Middle frontal gyrus (tissue), 1 donor: ENCODE data around the gene TMEFF2.
"Not testable (repeated sequence)": the region's sequence is repeated elsewhere in the genome, so short reads cannot be mapped to it uniquely, and the experiment has no call there.

ENCODE experiments used
- DNase-seq: peaks from one replicate; pipeline ENCODE4 v3.0.0-alpha.2; 2015; ENCODE audit warnings: low spot score; ENCODE audit errors: extremely low spot score

Gene TMEFF2

DNA sequence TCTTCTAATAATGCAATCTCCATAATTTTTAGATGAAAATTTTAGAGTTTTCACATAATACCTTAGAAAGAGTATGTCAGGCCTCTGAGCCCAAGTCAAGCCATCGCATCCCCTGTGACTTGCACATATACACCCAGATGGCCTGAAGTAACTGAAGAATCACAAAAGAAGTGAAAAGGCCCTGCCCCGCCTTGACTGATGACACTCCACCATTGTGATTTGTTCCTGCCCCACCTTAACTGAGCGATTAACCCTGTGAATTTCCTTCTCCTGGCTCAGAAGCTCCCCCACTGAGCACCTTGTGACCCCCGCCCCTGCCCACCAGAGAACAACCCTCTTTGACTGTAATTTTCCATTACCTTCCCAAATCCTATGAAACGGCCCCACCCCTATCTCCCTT lies 64.4 kb downstream of the TMEFF2 start:
- not testable (repeated sequence) for DNase-seq

GRCh38 chr2:192128655-192129054 lies 66.1 kb downstream of the TMEFF2 start:
- no peak for DNase-seq

DNA sequence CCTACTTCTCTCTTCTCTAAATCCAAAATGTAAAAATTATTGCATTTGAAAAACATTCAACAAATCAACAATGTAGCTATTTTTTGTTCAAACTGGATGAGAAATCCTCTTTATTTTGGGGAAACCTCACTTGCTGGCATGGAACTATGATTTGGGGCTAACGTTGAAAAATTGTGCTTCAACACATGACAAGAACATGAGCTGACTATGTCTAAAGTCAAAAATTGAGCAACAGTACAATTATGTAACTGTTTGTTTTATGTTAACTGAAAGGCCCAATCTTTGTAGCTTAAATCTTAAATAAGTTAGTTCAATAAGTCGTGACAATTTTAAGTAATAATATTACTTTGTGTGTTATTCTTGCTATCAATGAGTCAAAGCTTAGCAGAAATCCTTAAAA lies 67.3 kb downstream of the TMEFF2 start:
- DNase-seq: no peak

GRCh38 chr2:192126912-192127311 lies 67.8 kb downstream of the TMEFF2 start:
- no peak for DNase-seq

DNA sequence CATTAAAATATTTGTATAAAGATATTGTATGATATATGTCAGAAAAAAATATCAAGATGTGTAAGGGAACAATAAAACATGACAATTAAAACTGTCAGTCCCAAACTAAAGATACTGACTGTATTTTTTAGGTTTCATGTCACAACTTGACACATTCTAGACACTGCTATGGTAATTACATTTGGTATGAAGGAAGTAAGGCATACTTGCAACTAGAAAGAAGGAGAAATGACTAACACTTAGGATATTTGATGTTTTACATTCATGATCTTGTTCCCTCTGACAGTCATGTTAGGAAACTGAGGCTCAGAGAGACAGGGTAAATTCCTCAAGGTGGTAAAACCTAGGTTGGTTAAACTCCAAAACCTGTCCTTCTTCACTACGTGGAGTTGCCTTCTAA lies 68.3 kb downstream of the TMEFF2 start:
- no peak for DNase-seq

GRCh38 chr2:192124571-192124970 lies 70.2 kb downstream of the TMEFF2 start:
- no peak for DNase-seq

DNA sequence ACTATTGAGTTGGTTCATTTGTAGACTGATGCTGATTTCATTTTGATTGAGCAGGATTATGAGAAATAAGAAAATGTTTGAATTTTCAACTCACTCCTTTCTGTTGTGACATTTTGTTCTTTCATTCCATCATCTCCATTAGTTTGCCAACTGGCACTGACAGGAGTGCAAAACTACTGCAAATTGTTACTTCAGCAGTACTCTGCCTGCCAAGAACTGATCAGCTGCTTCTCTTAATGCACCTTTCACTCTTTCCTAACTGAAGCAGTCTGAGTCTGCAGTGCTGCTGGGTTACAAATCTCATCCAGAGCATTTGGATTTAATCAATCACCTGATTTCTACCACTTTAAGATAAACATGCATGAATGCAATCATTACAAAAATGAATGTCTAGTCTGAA lies 70.9 kb downstream of the TMEFF2 start:
- DNase-seq: no peak

- no peak for DNase-seq
These were observed 71.8 kb downstream of the TMEFF2 start for GRCh38 chr2:192122946-192123345.

- DNase-seq: no peak
These were observed 72.6 kb downstream of the TMEFF2 start for GRCh38 chr2:192122141-192122540.

DNA sequence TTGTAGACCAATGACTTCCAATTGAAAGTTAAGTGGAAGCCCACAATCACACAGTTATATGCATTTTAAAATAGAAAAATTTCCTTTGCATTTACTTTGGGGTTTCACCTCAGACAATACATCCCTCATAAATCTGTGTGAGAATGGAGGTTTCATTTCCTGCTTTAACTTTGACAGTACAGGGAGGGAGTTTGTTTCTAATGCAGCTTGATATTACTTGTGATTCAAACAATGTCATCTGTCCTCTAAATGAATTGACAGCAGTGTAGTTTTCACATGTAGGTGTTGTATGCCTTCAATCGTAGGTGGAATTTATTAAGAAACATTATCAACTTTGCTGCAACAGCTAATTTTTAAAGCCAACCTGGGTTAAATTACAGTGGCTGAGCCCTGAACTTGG lies 75.2 kb downstream of the TMEFF2 start:
- no peak for DNase-seq

- DNase-seq: no peak
These were observed 77.0 kb downstream of the TMEFF2 start for GRCh38 chr2:192117705-192118104.

- not testable (repeated sequence) for DNase-seq
These were observed 83.2 kb downstream of the TMEFF2 start for GRCh38 chr2:192111536-192111935.

DNA sequence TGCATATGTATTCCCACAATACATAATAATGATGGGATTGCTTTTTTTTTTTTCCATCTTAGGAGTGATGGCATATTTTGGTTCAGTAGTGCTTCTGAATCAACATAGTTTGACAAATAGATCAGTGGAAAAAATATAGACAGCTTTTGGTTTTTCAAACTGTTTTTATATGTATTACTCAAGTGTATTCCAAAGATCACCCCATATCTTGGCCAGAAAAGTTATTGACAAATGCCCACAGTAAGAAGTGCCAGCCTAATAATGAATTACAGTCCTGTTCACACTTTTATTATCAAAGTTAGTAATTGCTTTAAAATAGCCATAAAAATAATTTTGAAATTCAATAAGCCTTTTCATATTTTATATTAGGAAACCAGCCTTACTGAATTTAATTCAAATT lies 95.0 kb downstream of the TMEFF2 start:
- DNase-seq: no peak

DNA sequence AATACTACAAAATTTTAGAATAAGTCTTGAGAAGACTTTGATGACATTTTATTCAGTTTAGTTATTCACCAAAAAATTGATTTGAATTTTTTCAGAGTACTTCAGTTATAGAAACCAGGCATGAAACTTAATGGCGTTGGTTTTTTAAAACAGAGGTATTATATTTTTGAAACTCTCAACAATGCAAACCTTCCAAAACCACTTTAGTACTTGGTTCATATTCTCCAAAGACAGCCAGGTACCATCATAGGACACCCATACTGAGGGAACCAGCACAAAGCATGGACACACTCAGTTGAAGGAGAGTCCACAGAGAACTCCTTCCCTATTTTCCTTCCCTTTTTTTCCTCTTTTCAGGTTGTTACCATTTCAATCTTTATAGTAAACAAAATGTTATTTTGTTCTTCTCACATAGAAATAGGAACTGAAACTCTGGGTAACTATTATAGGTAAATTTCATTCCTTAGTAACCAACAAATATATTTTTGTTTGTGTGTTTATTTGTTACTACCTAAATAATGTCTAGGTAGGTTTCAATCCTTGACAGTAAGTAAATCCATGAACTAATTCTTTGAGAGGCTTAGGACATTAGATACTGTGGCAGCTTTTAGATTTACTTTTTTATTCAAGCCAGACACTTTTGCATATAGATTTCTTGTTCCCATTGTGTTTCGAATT lies 95.8 kb downstream of the TMEFF2 start:
- DNase-seq: no peak

GRCh38 chr2:192091476-192091875 lies 103.3 kb downstream of the TMEFF2 start:
- DNase-seq: no peak

DNA sequence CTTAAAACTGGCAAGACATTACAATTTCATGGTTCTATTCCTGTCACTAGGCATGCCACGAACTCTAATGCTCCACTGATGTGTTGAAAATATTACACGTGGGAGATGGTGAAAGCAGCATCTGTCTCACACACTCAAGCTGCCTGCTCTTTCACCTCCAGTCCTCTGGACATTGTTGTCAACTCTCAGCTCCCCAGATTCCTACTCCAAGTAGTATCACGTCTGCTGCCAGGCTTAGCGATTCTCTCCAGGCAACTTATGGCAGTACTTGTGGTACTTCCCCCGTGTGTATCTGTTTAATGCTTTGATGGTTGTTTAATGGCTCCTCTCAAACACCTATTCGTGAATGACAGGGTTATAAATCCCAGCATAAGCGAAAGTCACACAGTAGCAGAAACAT lies 103.8 kb downstream of the TMEFF2 start:
- DNase-seq: no peak

GRCh38 chr2:192087398-192087958 lies 107.3 kb downstream of the TMEFF2 start:
- no peak for DNase-seq

DNA sequence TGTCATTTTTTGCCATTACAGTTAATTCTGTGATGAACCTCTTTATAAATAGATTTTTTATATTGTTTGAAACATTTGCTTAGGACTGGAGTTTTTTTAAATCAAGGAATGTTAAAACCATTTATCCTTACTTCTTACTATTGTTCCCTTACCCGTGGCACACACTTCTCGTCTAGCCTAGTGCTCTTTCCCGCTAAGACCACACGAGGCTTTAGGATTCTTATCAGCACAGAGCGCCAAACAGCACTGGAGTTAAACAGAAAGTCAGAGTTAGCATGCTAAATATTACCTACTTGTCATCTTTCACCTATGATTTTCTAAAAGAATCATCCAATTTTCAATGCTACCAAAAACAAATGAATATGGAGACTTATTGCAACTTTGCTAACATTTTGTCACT lies 112.6 kb downstream of the TMEFF2 start:
- DNase-seq: no peak

- not testable (repeated sequence) for DNase-seq
These were observed 114.6 kb downstream of the TMEFF2 start for GRCh38 chr2:192080096-192080495.

DNA sequence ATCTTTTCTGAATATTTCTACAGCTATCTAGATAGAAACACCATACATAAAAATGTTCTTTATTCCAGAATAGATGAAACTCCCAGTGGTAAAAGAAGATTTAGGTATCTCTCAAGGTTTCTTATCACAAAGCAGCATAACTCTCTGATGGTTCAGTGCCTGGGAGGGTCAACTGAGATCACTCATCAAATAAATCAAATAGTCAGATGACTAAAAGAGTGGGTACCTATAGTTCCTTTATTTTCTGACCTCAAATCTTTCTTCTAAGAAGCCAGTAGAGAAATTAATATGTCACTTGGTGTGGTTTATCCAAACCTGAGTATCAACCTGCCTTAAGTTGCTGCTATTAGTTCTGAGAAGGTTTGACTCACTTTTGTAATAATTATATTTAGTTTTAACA lies 120.9 kb downstream of the TMEFF2 start:
- DNase-seq: no peak

- no peak for DNase-seq
These were observed 122.0 kb downstream of the TMEFF2 start for GRCh38 chr2:192072778-192073177.

GRCh38 chr2:192072261-192072660 lies 122.5 kb downstream of the TMEFF2 start:
- no peak for DNase-seq

DNA sequence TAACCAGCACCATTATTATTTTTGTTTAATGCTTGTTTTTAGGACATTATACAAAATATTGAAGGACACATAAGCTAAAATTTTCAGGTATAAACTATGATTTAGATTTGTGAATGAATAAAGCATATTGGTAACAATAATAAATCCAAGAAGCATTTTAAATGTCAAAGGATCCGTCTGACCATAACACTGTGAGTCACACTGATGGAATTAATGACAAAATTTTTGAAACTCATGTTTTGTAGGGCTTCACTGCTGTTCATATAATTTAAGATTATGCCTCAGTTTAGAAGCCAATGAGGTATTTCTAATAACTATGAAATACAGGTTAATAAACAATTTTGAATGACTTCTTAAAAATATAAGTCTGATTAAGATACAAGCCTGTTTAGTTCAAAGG lies 124.6 kb downstream of the TMEFF2 start:
- no peak for DNase-seq
